OCI-LY7 (cell line): ENCODE data around the gene HIF1AN. TPM values are rescaled to one million over a fixed set of nuclear protein-coding genes. Genes with fewer than 3 reads are reported as not detected.

ENCODE experiments used
- BruUV-seq: library from RNA; stranded (reverse); fragments of 400-500 nt; replicated peaks from 2 replicates; lab custom pipeline; 2021; lab: Mats Ljungman, UMichigan
- CTCF ChIA-PET: fragments of 300-600 bp; sonication (Branson Sonifier 250); formaldehyde crosslinking; loops from one replicate; lab custom pipeline; 2022; ENCODE audit warnings: antibody characterized with exemption; ENCODE audit not compliant: unreplicated experiment; lab: Charles Lee
- POLR2A ChIA-PET: fragments of 300-600 bp; sonication (Branson Sonifier 250); formaldehyde crosslinking; loops from one replicate; lab custom pipeline; 2022; ENCODE audit warnings: antibody characterized with exemption; lab: Charles Lee
- DNase-seq: peaks from one replicate; pipeline ENCODE4 v3.0.0-alpha.2; 2015; ENCODE audit warnings: low spot score
- H2AFZ ChIP-seq: fragments of 200-600 bp; sonication (generic), shearing (Covaris generic); 2 replicates; pipeline ENCODE4 v1.6.1; 2014; ENCODE audit warnings: mild to moderate bottlenecking, antibody characterized with exemption, low read length, moderate library complexity
- H3K27ac ChIP-seq: fragments of 200-600 bp; sonication (generic); 2 replicates; pipeline ENCODE4 v1.5.1; 2014; ENCODE audit warnings: mixed run types, low read depth, mild to moderate bottlenecking, moderate library complexity, low read length, inconsistent platforms; ENCODE audit not compliant: poor library complexity, severe bottlenecking
- H3K36me3 ChIP-seq: fragments of 200-600 bp; sonication (generic); 2 replicates; pipeline ENCODE4 v1.6.1; 2014; ENCODE audit warnings: mild to moderate bottlenecking, antibody characterized with exemption, low read length, moderate library complexity, mixed read lengths; ENCODE audit not compliant: insufficient read depth
- H3K4me1 ChIP-seq: fragments of 200-600 bp; sonication (generic); 2 replicates; pipeline ENCODE4 v1.5.1; 2014; ENCODE audit warnings: mild to moderate bottlenecking, low read length; ENCODE audit not compliant: insufficient read depth, poor library complexity, severe bottlenecking
- H3K4me2 ChIP-seq: fragments of 200-600 bp; sonication (generic); 2 replicates; pipeline ENCODE4 v1.6.1; 2014; ENCODE audit warnings: mild to moderate bottlenecking, low read length
- H3K4me3 ChIP-seq: fragments of 200-600 bp; sonication (generic); 2 replicates; pipeline ENCODE4 v1.5.1; 2014; ENCODE audit warnings: mild to moderate bottlenecking, low read depth, low read length; ENCODE audit not compliant: poor library complexity, severe bottlenecking
- H3K79me2 ChIP-seq: fragments of 200-600 bp; sonication (generic); 2 replicates; pipeline ENCODE4 v1.6.1; 2016; ENCODE audit warnings: low read depth, mild to moderate bottlenecking, low read length, moderate library complexity, mixed read lengths; ENCODE audit not compliant: insufficient read depth
- H3K9me2 ChIP-seq: fragments of 200-600 bp; sonication (generic); 2 replicates; pipeline ENCODE4 v1.6.1; 2016; ENCODE audit warnings: mild to moderate bottlenecking, low read length, mixed read lengths; ENCODE audit not compliant: insufficient read depth
- H3K9me3 ChIP-seq: fragments of 200-600 bp; sonication (generic); 2 replicates; pipeline ENCODE4 v1.6.1; 2014; ENCODE audit warnings: mild to moderate bottlenecking, mixed run types, low read length, mixed read lengths
- H4K20me1 ChIP-seq: fragments of 200-600 bp; sonication (generic); 2 replicates; pipeline ENCODE4 v1.6.1; 2014; ENCODE audit warnings: mild to moderate bottlenecking, antibody characterized with exemption, low read length, moderate library complexity, mixed read lengths; ENCODE audit not compliant: insufficient read depth
- EZH2phosphoT487 ChIP-seq: fragments of 200-600 bp; sonication (generic); IDR thresholded peaks from 2 replicates; pipeline ENCODE4 v1.6.1; 2018; ENCODE audit warnings: low read depth, borderline replicate concordance, mild to moderate bottlenecking, mixed run types, antibody characterized with exemption, low read length, moderate library complexity, mixed read lengths
- intact Hi-C: fragments of 100-400 bp; cut with micrococcal nuclease; formaldehyde crosslinking; loops from one replicate; pipeline ENCODE4 v1.10.0; 2022; ENCODE audit not compliant: unreplicated experiment
- total RNA-seq, 2 experiments: library from RNA; depleted of rRNA in 1 of 2; stranded (reverse); fragments of >200 nt in 1 of 2; shearing (Covaris generic) in 1 of 2; gene quantifications; 2 replicates each; pipeline ENCODE4 v1.2.3, GENCODE V29; 2014 to 2022
- TF ChIP-seq, protein P1 (sequence below): fragments of 200-600 bp; sonication (generic); conservative IDR thresholded peaks from 2 replicates; pipeline ENCODE4 v1.5.1; 2014; ENCODE audit warnings: mild to moderate bottlenecking, antibody characterized with exemption, low read length, moderate library complexity, mixed read lengths

Gene HIF1AN
- total RNA-seq, 2 experiments from 2014 or later, result 10.6 to 44.6 TPM

DNA sequence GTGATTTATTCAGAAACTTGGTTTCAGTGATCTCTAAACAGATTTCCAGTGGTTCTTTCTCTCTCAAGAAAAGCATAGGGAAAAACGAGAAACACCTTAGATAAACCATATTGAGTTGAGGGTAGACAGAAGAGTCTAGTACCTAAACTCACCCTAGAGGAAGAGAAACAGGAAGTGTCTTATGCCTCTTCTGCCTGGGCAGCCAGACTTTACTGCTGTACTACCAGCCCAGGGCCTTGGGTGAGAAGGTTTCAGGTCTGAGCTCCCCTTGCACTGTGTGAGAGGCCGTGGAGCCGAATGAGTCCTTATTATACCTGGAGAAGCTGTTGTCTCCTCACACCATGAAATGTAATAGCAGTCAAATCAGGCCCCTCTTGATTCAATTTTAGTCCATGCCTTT, 18.2 kb downstream of the HIF1AN start:
- no peaks in the 10 kb centered on the region for H3K9me3 ChIP-seq
- peaks cover 37% of the 10 kb centered on the region for H3K36me3 ChIP-seq
- TF ChIP-seq, protein P1, sequence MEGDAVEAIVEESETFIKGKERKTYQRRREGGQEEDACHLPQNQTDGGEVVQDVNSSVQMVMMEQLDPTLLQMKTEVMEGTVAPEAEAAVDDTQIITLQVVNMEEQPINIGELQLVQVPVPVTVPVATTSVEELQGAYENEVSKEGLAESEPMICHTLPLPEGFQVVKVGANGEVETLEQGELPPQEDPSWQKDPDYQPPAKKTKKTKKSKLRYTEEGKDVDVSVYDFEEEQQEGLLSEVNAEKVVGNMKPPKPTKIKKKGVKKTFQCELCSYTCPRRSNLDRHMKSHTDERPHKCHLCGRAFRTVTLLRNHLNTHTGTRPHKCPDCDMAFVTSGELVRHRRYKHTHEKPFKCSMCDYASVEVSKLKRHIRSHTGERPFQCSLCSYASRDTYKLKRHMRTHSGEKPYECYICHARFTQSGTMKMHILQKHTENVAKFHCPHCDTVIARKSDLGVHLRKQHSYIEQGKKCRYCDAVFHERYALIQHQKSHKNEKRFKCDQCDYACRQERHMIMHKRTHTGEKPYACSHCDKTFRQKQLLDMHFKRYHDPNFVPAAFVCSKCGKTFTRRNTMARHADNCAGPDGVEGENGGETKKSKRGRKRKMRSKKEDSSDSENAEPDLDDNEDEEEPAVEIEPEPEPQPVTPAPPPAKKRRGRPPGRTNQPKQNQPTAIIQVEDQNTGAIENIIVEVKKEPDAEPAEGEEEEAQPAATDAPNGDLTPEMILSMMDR, result no peak
- no peak for TF ChIP-seq EZH2phosphoT487
- H3K4me3 ChIP-seq, result no peak overlapping the region
- no peaks in the 10 kb centered on the region for H4K20me1 ChIP-seq
- H3K4me1 ChIP-seq, result no peaks in the 10 kb centered on the region
- intact Hi-C loops, result no loop called here
- no peak for DNase-seq
- no TSS peak for BruUV-seq
- ChIA-PET CTCF (no interaction called here), POLR2A (interaction anchor here (1.4 to 1.5 kb wide), 2 partner anchors 9 to 18 kb away, joined by 3 to 6 read pairs; partner anchors contain the start of gene HIF1AN)
- H3K9me2 ChIP-seq, result no peaks in the 10 kb centered on the region
- no peaks in the 10 kb centered on the region for H3K79me2 ChIP-seq
- no peak overlapping the region for H3K4me2 ChIP-seq
- no peak overlapping the region for H3K27ac ChIP-seq
- H2AFZ ChIP-seq, result no peak overlapping the region

DNA sequence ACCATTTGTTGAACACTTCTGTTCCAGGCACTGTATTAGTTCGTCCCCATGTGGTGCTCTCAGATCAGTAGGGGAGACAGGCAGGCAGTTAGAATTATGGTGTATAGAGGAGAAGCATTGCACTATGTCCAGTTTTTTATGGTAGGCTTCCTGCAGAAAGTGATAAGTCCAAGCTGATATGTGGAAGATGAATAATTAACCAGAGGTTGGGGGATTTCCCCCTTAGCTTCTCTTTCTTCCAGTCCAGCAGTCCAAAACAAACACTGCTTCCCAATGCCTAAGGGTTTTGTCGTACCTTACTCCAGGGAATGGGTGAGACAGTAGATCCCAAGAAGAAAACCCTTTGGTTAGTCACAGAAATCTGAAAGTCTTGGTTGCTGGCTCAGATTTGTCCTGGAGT, 19.2 kb downstream of the HIF1AN start:
- no peak for DNase-seq
- BruUV-seq, result no TSS peak
- H3K79me2 ChIP-seq, result no peaks in the 10 kb centered on the region
- H3K36me3 ChIP-seq, result peaks cover 28% of the 10 kb centered on the region; the same call in 1 of the 2 replicates
- no peaks in the 10 kb centered on the region for H3K4me1 ChIP-seq
- CTCF ChIA-PET, result no interaction called here
- H2AFZ ChIP-seq, result no peak overlapping the region
- H3K27ac ChIP-seq, result no peak overlapping the region
- H3K9me2 ChIP-seq, result no peaks in the 10 kb centered on the region
- no peaks in the 10 kb centered on the region for H4K20me1 ChIP-seq
- TF ChIP-seq EZH2phosphoT487, result no peak
- H3K9me3 ChIP-seq, result no peaks in the 10 kb centered on the region
- POLR2A ChIA-PET, result interaction anchor here (0.9 to 1.5 kb wide), 2 partner anchors 9 to 19 kb away, joined by 3 to 6 read pairs; partner anchors contain the start of gene HIF1AN
- no peak overlapping the region for H3K4me3 ChIP-seq
- no peak overlapping the region for H3K4me2 ChIP-seq
- intact Hi-C loops, result no loop called here

DNA sequence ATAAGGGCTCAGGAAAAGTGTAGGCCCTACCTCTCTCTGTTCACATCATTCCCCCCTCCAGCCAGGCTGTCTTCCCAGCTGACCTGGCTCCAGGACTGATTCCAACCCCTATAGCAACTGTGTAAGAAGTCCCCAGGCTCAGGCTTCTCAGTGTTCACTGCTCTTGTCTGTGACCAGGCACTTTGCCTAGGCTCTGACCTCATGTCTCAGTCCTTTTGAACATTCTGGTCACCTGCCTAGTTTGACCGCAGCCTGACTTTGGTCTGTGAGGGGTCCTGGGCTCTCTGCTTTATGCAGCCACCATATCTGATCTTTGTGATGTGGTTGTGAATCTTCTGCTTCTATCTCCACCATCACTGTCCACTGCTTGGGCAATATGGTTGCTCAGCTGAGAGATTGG, 24.5 kb downstream of the HIF1AN start:
- Histone ChIP-seq H2AFZ (no peak overlapping the region), H4K20me1 (no peaks in the 10 kb centered on the region), H3K4me2 (no peak overlapping the region), H3K9me2 (no peaks in the 10 kb centered on the region), H3K36me3 (peaks cover 5% of the 10 kb centered on the region; the same call in 1 of the 2 replicates), H3K27ac (no peak overlapping the region), H3K9me3 (no peaks in the 10 kb centered on the region), H3K4me3 (no peak overlapping the region), H3K4me1 (no peaks in the 10 kb centered on the region), H3K79me2 (no peaks in the 10 kb centered on the region)
- intact Hi-C loops, result loop anchor here (10.0 kb wide), 1 partner anchor 315 kb away; no protein-coding TSS in a partner anchor
- ChIA-PET POLR2A (interaction anchor here (0.7 kb wide), 1 partner anchor 9 kb away, joined by 3 read pairs; no protein-coding TSS in a partner anchor), CTCF (no interaction called here)
- no TSS peak for BruUV-seq
- TF ChIP-seq, protein P1, result no peak
- no peak for TF ChIP-seq EZH2phosphoT487
- no peak for DNase-seq
